H9 (cell line): ENCODE data around the gene TLCD3A. TPM values are rescaled to one million over a fixed set of nuclear protein-coding genes. Genes with fewer than 3 reads are reported as not detected.

ENCODE experiments used
- DNase-seq: peaks from one replicate; pipeline ENCODE4 v3.0.0-alpha.2; 2017
- H2AFZ ChIP-seq: one replicate; pipeline ENCODE4 v1.6.1; 2013; ENCODE audit warnings: mild to moderate bottlenecking, low read length, control low read depth, moderate library complexity
- H2AK5ac ChIP-seq: 2 replicates; pipeline ENCODE4 v1.6.1; 2013; ENCODE audit warnings: low read length, control low read depth, mixed read lengths; ENCODE audit not compliant: insufficient read length
- H2BK120ac ChIP-seq: one replicate; pipeline ENCODE4 v1.6.1; 2013; ENCODE audit warnings: low read depth, mild to moderate bottlenecking, low read length, control low read depth, inconsistent platforms; ENCODE audit not compliant: poor library complexity, severe bottlenecking
- H2BK12ac ChIP-seq: 2 replicates; pipeline ENCODE4 v1.6.1; 2013; ENCODE audit warnings: low read length, control low read depth, mixed read lengths, low read depth; ENCODE audit not compliant: insufficient read length
- H2BK15ac ChIP-seq: 2 replicates; pipeline ENCODE4 v1.6.1; 2013; ENCODE audit warnings: low read depth, low read length, control low read depth
- H2BK20ac ChIP-seq: one replicate; pipeline ENCODE4 v1.6.1; 2013; ENCODE audit warnings: low read depth, mild to moderate bottlenecking, low read length, control low read depth, inconsistent platforms; ENCODE audit not compliant: poor library complexity, severe bottlenecking
- H2BK5ac ChIP-seq: 2 replicates; pipeline ENCODE4 v1.6.1; 2013; ENCODE audit warnings: low read length, control low read depth, mixed read lengths; ENCODE audit not compliant: insufficient read length
- H3K14ac ChIP-seq: 2 replicates; pipeline ENCODE4 v1.6.1; 2013; ENCODE audit warnings: low read length, control low read depth; ENCODE audit not compliant: insufficient read depth
- H3K18ac ChIP-seq: 2 replicates; pipeline ENCODE4 v1.6.1; 2013; ENCODE audit warnings: low read depth, mild to moderate bottlenecking, mixed read lengths, low read length, control low read depth; ENCODE audit not compliant: insufficient read length
- H3K23ac ChIP-seq: 2 replicates; pipeline ENCODE4 v1.6.1; 2013; ENCODE audit warnings: low read length, control low read depth, mixed read lengths, low read depth; ENCODE audit not compliant: insufficient read length
- H3K23me2 ChIP-seq: 2 replicates; pipeline ENCODE4 v1.6.1; 2013; ENCODE audit warnings: low read depth, mild to moderate bottlenecking, mixed read lengths, low read length, control low read depth; ENCODE audit not compliant: insufficient read length, poor library complexity, severe bottlenecking
- H3K27ac ChIP-seq: 2 replicates; pipeline ENCODE4 v1.5.1; 2013; ENCODE audit warnings: low read length, control low read depth, mixed read lengths, low read depth; ENCODE audit not compliant: insufficient read length
- H3K27me3 ChIP-seq: 2 replicates; pipeline ENCODE4 v1.6.1; 2013; ENCODE audit warnings: low read length, control low read depth, inconsistent platforms; ENCODE audit not compliant: insufficient read depth
- H3K4ac ChIP-seq: 2 replicates; pipeline ENCODE4 v1.6.1; 2013; ENCODE audit warnings: low read depth, mild to moderate bottlenecking, control low read depth, inconsistent platforms, low read length, moderate library complexity
- H3K4me1 ChIP-seq: 2 replicates; pipeline ENCODE4 v1.6.1; 2013; ENCODE audit warnings: low read length, control low read depth, inconsistent platforms; ENCODE audit not compliant: insufficient read depth
- H3K4me2 ChIP-seq: 2 replicates; pipeline ENCODE4 v1.6.1; 2013; ENCODE audit warnings: low read length, control low read depth, mixed read lengths; ENCODE audit not compliant: insufficient read length, insufficient read depth
- H3K56ac ChIP-seq: 2 replicates; pipeline ENCODE4 v1.6.1; 2013; ENCODE audit warnings: low read depth, mild to moderate bottlenecking, mixed read lengths, low read length, control low read depth; ENCODE audit not compliant: insufficient read length
- H3K79me1 ChIP-seq: 2 replicates; pipeline ENCODE4 v1.6.1; 2013; ENCODE audit warnings: low read depth, mild to moderate bottlenecking, moderate library complexity, low read length, control low read depth, inconsistent platforms; ENCODE audit not compliant: insufficient read depth, poor library complexity, severe bottlenecking
- H3K79me2 ChIP-seq: 2 replicates; pipeline ENCODE4 v1.6.1; 2013; ENCODE audit warnings: low read length, control low read depth, inconsistent platforms; ENCODE audit not compliant: insufficient read depth
- H3K9ac ChIP-seq: 2 replicates; pipeline ENCODE4 v1.6.1; 2013; ENCODE audit warnings: low read length, control low read depth, mixed read lengths; ENCODE audit not compliant: insufficient read length; ENCODE audit errors: extremely low read depth
- H3K9me3 ChIP-seq: one replicate; pipeline ENCODE4 v1.6.1; 2013; ENCODE audit warnings: low read depth, low read length, inconsistent platforms; ENCODE audit not compliant: control insufficient read depth
- H3T11ph ChIP-seq: one replicate; pipeline ENCODE4 v1.6.1; 2013; ENCODE audit warnings: mild to moderate bottlenecking, low read length, control low read depth, inconsistent platforms
- H4K20me1 ChIP-seq: one replicate; pipeline ENCODE4 v1.6.1; 2013; ENCODE audit not compliant: control insufficient read depth, insufficient read length, insufficient read depth
- H4K5ac ChIP-seq: 2 replicates; pipeline ENCODE4 v1.6.1; 2013; ENCODE audit warnings: low read depth, mild to moderate bottlenecking, mixed read lengths, low read length, control low read depth; ENCODE audit not compliant: insufficient read length
- H4K8ac ChIP-seq: replicated peaks from 2 replicates; pipeline ENCODE4 v1.6.1; 2013; ENCODE audit warnings: low read length, control low read depth, mixed read lengths, low read depth; ENCODE audit not compliant: insufficient read length
- H4K91ac ChIP-seq: 2 replicates; pipeline ENCODE4 v1.6.1; 2013; ENCODE audit warnings: low read depth, mild to moderate bottlenecking, moderate library complexity, mixed read lengths, low read length, control low read depth; ENCODE audit not compliant: insufficient read length
- H3K27ac Mint-ChIP-seq, 3 experiments: 2 replicates in 2 of 3; 3 replicates in 1 of 3; pipeline ENCODE4 v1.8.0; 2020 to 2021; ENCODE audit warnings: mixed read lengths in 3 of 3, mild to moderate bottlenecking in 1 of 3, moderate library complexity in 1 of 3
- H3K27me3 Mint-ChIP-seq: 2 replicates; pipeline ENCODE4 v1.8.0; 2021; ENCODE audit warnings: low read depth, mild to moderate bottlenecking, moderate library complexity, mixed read lengths
- H3K36me3 Mint-ChIP-seq, 3 experiments: 2 replicates in 2 of 3; 3 replicates in 1 of 3; pipeline ENCODE4 v1.8.0; 2020 to 2021; ENCODE audit warnings: low read depth in 3 of 3, mixed read lengths in 3 of 3; ENCODE audit not compliant: insufficient read depth in 1 of 3
- H3K4me1 Mint-ChIP-seq, 2 experiments: 2 replicates each; pipeline ENCODE4 v1.8.0; 2020; ENCODE audit warnings: mixed read lengths in 2 of 2
- H3K4me3 Mint-ChIP-seq, 2 experiments: 2 replicates in 1 of 2; 3 replicates in 1 of 2; pipeline ENCODE4 v1.8.0; 2020 to 2021; ENCODE audit warnings: mild to moderate bottlenecking in 2 of 2, mixed read lengths in 2 of 2, moderate library complexity in 1 of 2
- H3K9me3 Mint-ChIP-seq, 2 experiments: 2 replicates in 1 of 2; 3 replicates in 1 of 2; pipeline ENCODE4 v1.8.0; 2020; ENCODE audit warnings: mild to moderate bottlenecking in 2 of 2, mixed read lengths in 2 of 2, moderate library complexity in 1 of 2
- WGBS: extraction: QIAGEN DNeasy Blood & Tissue Kit; methylation state at CpG from one replicate; pipeline ENCODE4 v1.1.7; 2013; ENCODE audit warnings: missing lambda C conversion rate, low lambda C conversion rate, mixed read lengths; ENCODE audit not compliant: insufficient read length; ENCODE audit errors: extremely low coverage; 5-methylcytosine and 5-hydroxymethylcytosine counted together
- total RNA-seq: library from RNA; stranded (reverse); gene quantifications from 2 replicates; pipeline ENCODE4 v1.2.1, GENCODE V29; 2021
- TF ChIP-seq, protein P1 (sequence below): fragments of 200-600 bp; sonication (generic); conservative IDR thresholded peaks from 3 replicates; pipeline ENCODE4 v1.8.0; 2021; ENCODE audit warnings: antibody characterized with exemption, mild to moderate bottlenecking

TLCD3A gene
- total RNA-seq, 1 experiment from 2014 or later = 29.6 TPM

DNA sequence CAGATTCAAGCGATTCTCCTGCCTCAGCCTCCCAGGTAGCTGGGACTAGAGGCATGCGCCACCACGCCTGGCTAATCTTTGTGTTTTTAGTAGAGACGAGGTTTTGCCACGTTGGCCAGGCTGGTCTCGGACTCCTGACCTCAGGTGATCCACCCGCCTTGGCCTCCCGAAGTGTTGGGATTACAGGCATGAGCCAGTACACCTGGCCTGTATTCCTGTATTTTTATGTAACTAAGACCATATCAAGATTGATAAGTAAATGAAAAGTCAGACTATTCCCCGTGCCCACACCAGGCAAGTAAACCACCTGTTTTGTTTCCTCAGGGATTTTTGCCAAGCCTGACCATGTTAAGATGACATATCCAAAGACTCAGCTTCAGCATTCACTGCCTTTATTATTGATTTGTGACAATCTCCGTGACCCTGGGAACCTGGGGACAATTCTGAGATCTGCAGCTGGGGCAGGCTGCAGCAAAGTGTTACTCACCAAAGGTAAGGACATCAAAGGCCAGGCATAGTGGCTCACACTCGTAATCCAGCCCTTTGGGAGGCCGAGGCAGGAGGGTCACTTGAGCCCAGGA is 55.3 kb downstream of the TLCD3A start:
- Histone ChIP-seq H3K27me3 (no peaks in the 10 kb centered on the region), H3K79me2 (peaks cover 8% of the 10 kb centered on the region; the same call in 1 of the 2 replicates), H3K56ac (no peak overlapping the region), H3T11ph (no peak overlapping the region), H2AK5ac (no peak overlapping the region), H3K27ac (no peak overlapping the region), H2BK12ac (no peak overlapping the region), H2BK5ac (no peak overlapping the region), H4K5ac (no peak overlapping the region), H2AFZ (no peak overlapping the region), H2BK120ac (no peak overlapping the region), H3K79me1 (peaks cover 4% of the 10 kb centered on the region), H2BK20ac (no peak overlapping the region), H3K18ac (no peak overlapping the region), H4K8ac (no peak overlapping the region), H2BK15ac (no peak overlapping the region), H3K9ac (no peak overlapping the region), H3K23me2 (peaks cover 5% of the 10 kb centered on the region), H4K20me1 (no peaks in the 10 kb centered on the region), H4K91ac (no peak overlapping the region), H3K4ac (no peak overlapping the region), H3K23ac (no peak overlapping the region), H3K9me3 (no peaks in the 10 kb centered on the region), H3K4me2 (no peak overlapping the region), H3K14ac (no peak overlapping the region), H3K4me1 (no peaks in the 10 kb centered on the region)
- no peaks in the 10 kb centered on the region; the same call in 1 of the 2 replicates for H3K27me3 Mint-ChIP-seq
- no peak for DNase-seq
- TF ChIP-seq, protein P1, sequence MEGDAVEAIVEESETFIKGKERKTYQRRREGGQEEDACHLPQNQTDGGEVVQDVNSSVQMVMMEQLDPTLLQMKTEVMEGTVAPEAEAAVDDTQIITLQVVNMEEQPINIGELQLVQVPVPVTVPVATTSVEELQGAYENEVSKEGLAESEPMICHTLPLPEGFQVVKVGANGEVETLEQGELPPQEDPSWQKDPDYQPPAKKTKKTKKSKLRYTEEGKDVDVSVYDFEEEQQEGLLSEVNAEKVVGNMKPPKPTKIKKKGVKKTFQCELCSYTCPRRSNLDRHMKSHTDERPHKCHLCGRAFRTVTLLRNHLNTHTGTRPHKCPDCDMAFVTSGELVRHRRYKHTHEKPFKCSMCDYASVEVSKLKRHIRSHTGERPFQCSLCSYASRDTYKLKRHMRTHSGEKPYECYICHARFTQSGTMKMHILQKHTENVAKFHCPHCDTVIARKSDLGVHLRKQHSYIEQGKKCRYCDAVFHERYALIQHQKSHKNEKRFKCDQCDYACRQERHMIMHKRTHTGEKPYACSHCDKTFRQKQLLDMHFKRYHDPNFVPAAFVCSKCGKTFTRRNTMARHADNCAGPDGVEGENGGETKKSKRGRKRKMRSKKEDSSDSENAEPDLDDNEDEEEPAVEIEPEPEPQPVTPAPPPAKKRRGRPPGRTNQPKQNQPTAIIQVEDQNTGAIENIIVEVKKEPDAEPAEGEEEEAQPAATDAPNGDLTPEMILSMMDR = no peak
- H3K36me3 Mint-ChIP-seq = peaks cover 21 to 63% (median 60%) of the 10 kb centered on the region in 3 experiments; a peak in 6 of 7 replicates
- H3K4me3 Mint-ChIP-seq = no peak overlapping the region
- peak overlapping the region in 1 of 3 experiments; percentile 48; a peak in 1 of 7 replicates for H3K27ac Mint-ChIP-seq
- no CpG with 5 or more reads among the region's 12 CpGs for WGBS
- peaks cover 6 to 22% of the 10 kb centered on the region in 2 experiments for H3K4me1 Mint-ChIP-seq
- H3K9me3 Mint-ChIP-seq = no peaks in the 10 kb centered on the region
